Mesodermal cell (in vitro differentiated cells): ENCODE results near the gene ABHD11.

Experiments
- H3K27ac ChIP-seq: 2 replicates; pipeline ENCODE4 v1.7.0; 2013; ENCODE audit warnings: mild to moderate bottlenecking, low read depth, low read length, moderate library complexity; ENCODE audit not compliant: severe bottlenecking
- H3K36me3 ChIP-seq: 2 replicates; pipeline ENCODE4 v1.7.1; 2013; ENCODE audit warnings: mild to moderate bottlenecking, low read length, moderate library complexity; ENCODE audit not compliant: control insufficient read depth, insufficient read depth
- H3K4me1 ChIP-seq: one replicate; pipeline ENCODE4 v1.7.1; 2013; ENCODE audit warnings: mild to moderate bottlenecking, low read length; ENCODE audit not compliant: insufficient read depth, control insufficient read depth, poor library complexity, severe bottlenecking
- H3K4me3 ChIP-seq: 2 replicates; pipeline ENCODE4 v1.7.0; 2013; ENCODE audit warnings: low read length, control low read depth, mild to moderate bottlenecking; ENCODE audit not compliant: insufficient read depth, poor library complexity, severe bottlenecking; ENCODE audit errors: extremely low read depth
- H3K9me3 ChIP-seq: 2 replicates; pipeline ENCODE4 v1.7.1; 2013; ENCODE audit warnings: mild to moderate bottlenecking, low read length, moderate library complexity; ENCODE audit not compliant: control insufficient read depth
- WGBS, 2 experiments: methylation state at CpG; one replicate each; pipeline ENCODE4 v1.1.5; 2013; ENCODE audit warnings: missing lambda C conversion rate in 2 of 2; ENCODE audit not compliant: insufficient coverage in 2 of 2; 5-methylcytosine and 5-hydroxymethylcytosine counted together

Gene ABHD11

DNA sequence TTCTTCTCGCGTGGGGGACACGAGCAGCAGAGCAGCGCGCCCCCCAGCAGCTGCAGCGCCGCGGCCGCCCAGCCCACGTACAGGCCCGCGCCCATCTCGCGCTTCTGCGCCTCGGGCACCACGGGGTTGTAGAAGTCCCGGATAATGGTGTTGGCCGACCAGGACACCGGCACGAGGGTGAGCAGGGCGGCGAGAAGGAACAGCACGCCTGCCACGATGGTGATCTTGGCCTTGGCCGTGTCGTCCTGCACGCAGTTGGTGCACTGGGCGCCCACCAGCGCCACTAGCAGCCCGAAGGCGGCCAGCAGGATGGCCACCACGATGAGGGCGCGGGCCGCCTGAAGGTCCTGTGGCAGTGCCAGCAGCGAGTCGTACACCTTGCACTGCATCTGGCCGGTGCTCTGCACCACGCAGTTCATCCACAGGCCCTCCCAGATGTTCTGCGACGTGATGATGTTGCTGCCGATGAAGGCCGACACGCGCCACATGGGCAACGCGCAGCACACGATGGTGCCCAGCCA, 30.9 kb upstream of the ABHD11 start:
- Histone ChIP-seq H3K27ac (no peak overlapping the region), H3K4me1 (peaks cover 4% of the 10 kb centered on the region)
- 85 to 86% methylated on average over 46 to 49 of the region's 49 CpGs for WGBS, 2 experiments

GRCh38 chr7:73768641-73769480, 30.3 kb upstream of the ABHD11 start:
- H3K4me1 ChIP-seq, result peaks cover 4% of the 10 kb centered on the region
- no peaks in the 10 kb centered on the region for H3K36me3 ChIP-seq
- no peak overlapping the region for H3K27ac ChIP-seq
- no peak overlapping the region for H3K4me3 ChIP-seq
- no peaks in the 10 kb centered on the region for H3K9me3 ChIP-seq
- 91 to 92% methylated on average over 40 to 46 of the region's 53 CpGs for WGBS, 2 experiments

More for the DNA sequence above, 30.9 kb upstream of the ABHD11 start:
- Histone ChIP-seq H3K4me3 (peak overlapping the region; percentile 29), H3K9me3 (no peaks in the 10 kb centered on the region), H3K36me3 (no peaks in the 10 kb centered on the region)

DNA sequence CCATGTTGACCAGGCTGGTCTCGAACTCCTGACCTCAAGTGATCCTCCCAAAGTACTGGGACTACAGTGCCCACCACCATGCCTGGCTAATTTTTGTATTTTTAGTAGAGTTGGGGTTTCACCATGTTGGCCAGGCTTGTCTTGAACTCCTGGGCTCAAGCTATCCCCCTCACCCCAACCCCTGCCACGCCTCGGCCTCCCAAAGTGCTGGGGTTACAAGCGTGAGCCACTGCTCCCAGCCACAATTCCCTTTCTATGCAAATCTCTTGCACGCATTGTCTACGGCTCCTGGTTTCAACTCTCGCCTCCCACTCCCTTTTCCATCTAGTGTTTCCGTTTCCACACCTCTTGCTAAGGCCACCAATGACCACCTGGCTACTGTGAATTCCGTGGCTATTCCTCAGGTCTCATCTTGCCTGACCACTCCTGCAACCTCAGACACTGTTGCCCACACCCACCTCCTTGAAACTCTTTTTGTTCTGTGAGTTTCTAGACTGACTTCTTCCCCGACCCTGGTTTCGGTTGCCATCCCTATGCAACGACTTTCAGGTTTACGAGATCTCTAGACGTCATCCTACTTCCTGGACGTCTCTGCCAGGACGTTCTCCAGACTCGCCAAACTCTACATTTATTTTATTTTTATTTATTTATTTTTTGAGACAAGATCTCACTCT, 28.1 kb upstream of the ABHD11 start:
- WGBS, 2 experiments, result 87 to 89% methylated on average over 13 of the region's 17 CpGs
- peaks cover 4% of the 10 kb centered on the region for H3K4me1 ChIP-seq
- H3K4me3 ChIP-seq, result no peak overlapping the region

GRCh38 chr7:73762659-73762999, 24.0 kb upstream of the ABHD11 start:
- H3K9me3 ChIP-seq, result no peaks in the 10 kb centered on the region
- no peak overlapping the region for H3K4me3 ChIP-seq
- 91% methylated on average over 1 of the region's 1 CpG for WGBS, 2 experiments
- H3K36me3 ChIP-seq, result no peaks in the 10 kb centered on the region
- no peaks in the 10 kb centered on the region for H3K4me1 ChIP-seq
- no peak overlapping the region for H3K27ac ChIP-seq

More for the DNA sequence above, 28.1 kb upstream of the ABHD11 start:
- H3K36me3 ChIP-seq, result no peaks in the 10 kb centered on the region
- H3K9me3 ChIP-seq, result no peaks in the 10 kb centered on the region
- H3K27ac ChIP-seq, result no peak overlapping the region

- Histone ChIP-seq H3K4me1 (no peaks in the 10 kb centered on the region), H3K4me3 (no peak overlapping the region), H3K36me3 (no peaks in the 10 kb centered on the region), H3K27ac (no peak overlapping the region), H3K9me3 (no peaks in the 10 kb centered on the region)
- WGBS, 2 experiments, result 56 to 65% methylated on average over 5 to 8 of the region's 8 CpGs
These were observed 23.5 kb upstream of the ABHD11 start for GRCh38 chr7:73761854-73762658.

DNA sequence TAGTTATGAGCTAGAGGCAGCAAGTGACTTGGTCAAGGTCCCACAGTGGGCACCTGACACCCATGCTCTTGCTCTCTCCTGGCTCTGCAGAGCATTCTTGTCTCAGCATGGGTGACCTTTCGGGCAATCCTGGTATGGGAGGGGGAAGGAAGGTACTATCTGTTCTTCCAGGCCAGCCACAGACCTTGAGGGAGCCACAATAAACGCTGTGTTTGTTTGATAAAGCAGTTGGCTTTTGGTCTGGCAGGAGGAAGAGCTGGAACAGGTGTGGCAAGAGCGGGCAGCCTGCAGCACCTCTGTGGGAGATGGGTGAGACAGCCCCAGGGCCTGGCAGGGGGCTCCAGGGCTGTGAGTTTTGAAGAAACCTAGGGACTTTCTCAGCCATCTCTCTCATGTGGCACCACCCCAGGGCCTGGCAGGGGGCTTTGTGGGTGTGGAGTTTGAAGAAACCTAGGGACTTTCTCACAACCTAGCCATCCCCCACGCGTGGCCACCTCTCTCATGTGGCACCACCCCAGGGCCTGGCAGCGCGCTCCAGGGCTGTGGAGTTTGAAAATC, 20.1 kb upstream of the ABHD11 start:
- Histone ChIP-seq H3K36me3 (no peaks in the 10 kb centered on the region), H3K27ac (no peak overlapping the region), H3K4me3 (no peak overlapping the region), H3K9me3 (no peaks in the 10 kb centered on the region), H3K4me1 (no peaks in the 10 kb centered on the region)
- WGBS, 2 experiments, result 82 to 89% methylated on average over 1 to 7 of the region's 7 CpGs

GRCh38 chr7:73749931-73750776, 11.6 kb upstream of the ABHD11 start:
- Histone ChIP-seq H3K27ac (no peak overlapping the region), H3K4me3 (no peak overlapping the region), H3K4me1 (no peaks in the 10 kb centered on the region), H3K9me3 (peaks cover 4% of the 10 kb centered on the region), H3K36me3 (no peaks in the 10 kb centered on the region)
- 87 to 89% methylated on average over 14 to 15 of the region's 16 CpGs for WGBS, 2 experiments

DNA sequence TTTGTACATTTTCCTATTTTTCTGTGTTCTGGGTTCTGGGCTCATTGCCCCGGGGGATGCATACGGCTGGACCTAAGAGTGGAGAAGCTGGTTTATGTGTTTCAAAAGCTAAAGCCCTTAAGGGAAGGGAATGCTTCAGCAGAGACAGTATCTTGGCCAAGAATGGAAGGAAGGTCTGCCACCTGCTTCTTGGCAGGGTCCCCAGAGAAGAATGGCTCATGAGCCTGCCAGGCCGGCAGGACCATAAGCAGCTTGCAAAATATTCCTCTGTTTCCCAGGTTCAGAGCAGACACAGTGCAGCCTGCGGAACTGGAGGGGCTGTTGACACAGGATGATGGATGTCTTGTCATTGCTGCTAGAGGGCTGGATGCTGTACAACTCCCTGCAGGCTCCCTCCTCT, 7.8 kb upstream of the ABHD11 start:
- H3K9me3 ChIP-seq, result peaks cover 4% of the 10 kb centered on the region
- WGBS, 2 experiments, result 77 to 93% methylated on average over 4 of the region's 4 CpGs
- H3K27ac ChIP-seq, result no peak overlapping the region
- H3K4me1 ChIP-seq, result peaks cover 9% of the 10 kb centered on the region
- no peaks in the 10 kb centered on the region for H3K36me3 ChIP-seq
- H3K4me3 ChIP-seq, result no peak overlapping the region

GRCh38 chr7:73742753-73743641, 4.4 kb upstream of the ABHD11 start:
- H3K27ac ChIP-seq, result no peak overlapping the region
- H3K4me3 ChIP-seq, result no peak overlapping the region
- peaks cover 13% of the 10 kb centered on the region for H3K4me1 ChIP-seq
- 13 to 17% methylated on average over 20 to 27 of the region's 35 CpGs for WGBS, 2 experiments
- H3K36me3 ChIP-seq, result no peaks in the 10 kb centered on the region
- H3K9me3 ChIP-seq, result no peaks in the 10 kb centered on the region
